GM18867 (cell line): ENCODE measurements around the gene MTPN.
A peak's percentile ranks its signal among the peaks of the same experiment; 100 is the strongest.

Source experiments
- ATAC-seq: cut with Tn5 transposase; IDR thresholded peaks from one replicate; pipeline ENCODE4 v1.9.1; 2021; ENCODE audit warnings: mild to moderate bottlenecking, moderate library complexity; ENCODE audit not compliant: unreplicated experiment

Gene MTPN

GRCh38 chr7:135889823-135890222 lies 87.3 kb downstream of the MTPN start:
- no peak for ATAC-seq

- ATAC-seq = no peak
Observed at GRCh38 chr7:135888740-135889139, 88.4 kb downstream of the MTPN start.

- ATAC-seq = peak; percentile 80
Observed at GRCh38 chr7:135886345-135887132, 90.6 kb downstream of the MTPN start.

GRCh38 chr7:135884495-135885232 lies 92.5 kb downstream of the MTPN start:
- ATAC-seq = no peak

- ATAC-seq = no peak
Observed at GRCh38 chr7:135879233-135879632, 97.9 kb downstream of the MTPN start.

GRCh38 chr7:135878284-135878683 lies 98.9 kb downstream of the MTPN start:
- no peak for ATAC-seq

- peak; percentile 80 for ATAC-seq
Observed at GRCh38 chr7:135877805-135878204, 99.4 kb downstream of the MTPN start.
